Pancreas (tissue), 10 donors: ENCODE data around the gene NLGN1. TPM values are rescaled to one million over a fixed set of nuclear protein-coding genes. Genes with fewer than 3 reads are reported as not detected.

ENCODE experiments used
- ATAC-seq, 4 donors: fragments of 200-7000 bp; cut with Tn5 transposase; one replicate each; pipeline versions ENCODE4 v1.8.0 to v1.9.1; 2020; ENCODE audit warnings: mild to moderate bottlenecking in 4 of 4, moderate library complexity in 4 of 4
- DNase-seq, 6 donors: peaks; one replicate each; pipeline ENCODE4 v3.0.0-alpha.2; 2020
- FAIRE-seq: peaks from 2 replicates; lab custom pipeline; 2012; peaks lifted over from hg19 to GRCh38; lab: Jason Lieb, UNC
- H3K27ac ChIP-seq, 4 donors: fragments of 200-600 bp; sonication (generic); 1 replicate in 3 of 4; 2 replicates in 1 of 4; pipeline versions ENCODE4 v1.5.0 to v1.8.0; 2020
- H3K27me3 ChIP-seq, 4 donors: fragments of 200-600 bp; one replicate each; pipeline ENCODE4 v1.8.0; 2021
- H3K36me3 ChIP-seq, 3 donors: fragments of 200-600 bp; sonication (generic) in 1 of 3; one replicate each; pipeline versions ENCODE4 v1.5.0 to v1.8.0; 2020 to 2021
- H3K4me1 ChIP-seq, 3 donors: fragments of 200-600 bp; one replicate each; pipeline ENCODE4 v1.8.0; 2021
- H3K4me3 ChIP-seq, 4 donors: fragments of 200-600 bp; sonication (generic) in 2 of 4; one replicate each; pipeline versions ENCODE4 v1.5.0 to v1.8.0; 2020 to 2021
- H3K9me3 ChIP-seq, 4 donors: fragments of 200-600 bp; one replicate each; pipeline ENCODE4 v1.8.0; 2021
- CTCF ChIP-seq, 4 donors: fragments of 200-600 bp; sonication (generic) in 3 of 4; IDR thresholded peaks; one replicate each; pipeline versions ENCODE4 v1.5.0 to v1.8.0; 2021; ENCODE audit warnings: antibody characterized with exemption in 4 of 4
- WGBS, 2 donors: extraction: QIAGEN DNeasy Blood & Tissue Kit; methylation state at CpG; one replicate each; pipeline ENCODE4 v1.1.7; 2013; 5-methylcytosine and 5-hydroxymethylcytosine counted together
- intact Hi-C, 3 donors: fragments of 100-400 bp; cut with DNase I; formaldehyde crosslinking; loops; one replicate each; pipeline versions ENCODE4 v1.11.1 to v1.14.2; 2022
- polyA plus RNA-seq, 2 donors: library from polyadenylated mRNA; stranded (reverse); fragments of 200-250 nt; gene quantifications; one replicate each; pipeline ENCODE4 v1.2.3, GENCODE V29; 2013
- total RNA-seq, 6 donors: library from RNA; stranded (reverse); fragmentation: NEBNext Ultra II Directional in 4 of 6; extraction: Animal tissue kit (Norgen Biotek cat#: 25700) in 4 of 6; gene quantifications; one replicate each; pipeline versions ENCODE4 v1.2.1 to v1.2.4, GENCODE V29; 2021 to 2023
- donor health status: healthy with polysubstance abuse.
- donor health status: DM: no; HTN: no; CAD: no; lungs with moderate emphysema.
- donor health status: DM: no; HTN: no; CAD: no.
- donor health status: control.
- donor health status: control.
- donor health status: Bipolar disorder and iron deficiency.
- donor health status: DM: yes; HTN: yes; CAD: no.
- donor health status: DM: no; HTN: no; CAD: no.
- donor health status: DM: no; HTN: no; CAD: no.
- donor health status: DM: yes; HTN: yes; CAD: no.

The NLGN1 gene
- total and polyA plus RNA-seq, 8 donors = 0.49 to 2.3 (median 0.84) TPM

- FAIRE-seq (no peak), ATAC-seq (no peak), DNase-seq (no peak)
- H3K27ac ChIP-seq = no peak overlapping the region
- H3K9me3 ChIP-seq = no peaks in the 10 kb centered on the region
- no peaks in the 10 kb centered on the region for H3K4me1 ChIP-seq
- no peak overlapping the region for H3K4me3 ChIP-seq
- TF ChIP-seq CTCF (IDR thresholded peaks at IDR 0.05) = no peak
- no peaks in the 10 kb centered on the region for H3K36me3 ChIP-seq
- intact Hi-C loops = no loop called here
- H3K27me3 ChIP-seq = peaks cover 0 to 4% (median 2%) of the 10 kb centered on the region in 4 donors
- 42 to 56% methylated on average over 1 of the region's 1 CpG for WGBS, 2 donors
Observed at GRCh38 chr3:173825730-173826129, 428.2 kb downstream of the NLGN1 start.

- H3K4me1 ChIP-seq = no peaks in the 10 kb centered on the region
- H3K27me3 ChIP-seq = peaks cover 0 to 4% (median 2%) of the 10 kb centered on the region in 4 donors
- no peak overlapping the region for H3K4me3 ChIP-seq
- intact Hi-C loops = no loop called here
- FAIRE-seq (no peak), DNase-seq (no peak), ATAC-seq (no peak)
- TF ChIP-seq CTCF (IDR thresholded peaks at IDR 0.05) = no peak
- H3K9me3 ChIP-seq = no peaks in the 10 kb centered on the region
- no peak overlapping the region for H3K27ac ChIP-seq
- H3K36me3 ChIP-seq = no peaks in the 10 kb centered on the region
- WGBS, 2 donors = 27% methylated on average over 6 of the region's 6 CpGs
Observed at GRCh38 chr3:173826416-173826815, 428.9 kb downstream of the NLGN1 start.

GRCh38 chr3:173826901-173827609 lies 429.5 kb downstream of the NLGN1 start:
- FAIRE-seq = no peak

GRCh38 chr3:173838644-173839043 lies 441.1 kb downstream of the NLGN1 start:
- H3K27me3 ChIP-seq = no peaks in the 10 kb centered on the region
- intact Hi-C loops = no loop called here
- no peak for FAIRE-seq
- DNase-seq = no peak
- WGBS, 2 donors = 65 to 76% methylated on average over 4 of the region's 4 CpGs
- no peak overlapping the region for H3K4me3 ChIP-seq
- no peak for TF ChIP-seq CTCF (IDR thresholded peaks at IDR 0.05)
- H3K27ac ChIP-seq = no peak overlapping the region
- no peak for ATAC-seq
- no peaks in the 10 kb centered on the region for H3K36me3 ChIP-seq
- no peaks in the 10 kb centered on the region for H3K4me1 ChIP-seq
- no peaks in the 10 kb centered on the region for H3K9me3 ChIP-seq

More at GRCh38 chr3:173826901-173827609, 429.5 kb downstream of the NLGN1 start:
- 26 to 38% methylated on average over 3 of the region's 3 CpGs for WGBS, 2 donors
- no peak for TF ChIP-seq CTCF (IDR thresholded peaks at IDR 0.05)
- Histone ChIP-seq H3K4me3 (no peak overlapping the region), H3K36me3 (no peaks in the 10 kb centered on the region), H3K27me3 (peaks cover 0 to 3% (median under 1%) of the 10 kb centered on the region in 4 donors), H3K4me1 (no peaks in the 10 kb centered on the region), H3K9me3 (no peaks in the 10 kb centered on the region), H3K27ac (no peak overlapping the region)
- DNase-seq (no peak), ATAC-seq (no peak)
- intact Hi-C loops = no loop called here

GRCh38 chr3:173839859-173840258 lies 442.3 kb downstream of the NLGN1 start:
- Histone ChIP-seq H3K4me3 (no peak overlapping the region), H3K36me3 (no peaks in the 10 kb centered on the region), H3K27me3 (no peaks in the 10 kb centered on the region), H3K27ac (no peak overlapping the region), H3K9me3 (no peaks in the 10 kb centered on the region), H3K4me1 (no peaks in the 10 kb centered on the region)
- TF ChIP-seq CTCF (IDR thresholded peaks at IDR 0.05) = no peak
- ATAC-seq (no peak), DNase-seq (no peak), FAIRE-seq (no peak)
- WGBS, 2 donors = 54 to 73% methylated on average over 3 of the region's 3 CpGs
- intact Hi-C loops = no loop called here
